ENCODE results near the gene CSPG4.
"Not testable (repeated sequence)": the region's sequence is repeated elsewhere in the genome, so short reads cannot be mapped to it uniquely, and the experiment has no call there.

CSPG4 gene

DNA sequence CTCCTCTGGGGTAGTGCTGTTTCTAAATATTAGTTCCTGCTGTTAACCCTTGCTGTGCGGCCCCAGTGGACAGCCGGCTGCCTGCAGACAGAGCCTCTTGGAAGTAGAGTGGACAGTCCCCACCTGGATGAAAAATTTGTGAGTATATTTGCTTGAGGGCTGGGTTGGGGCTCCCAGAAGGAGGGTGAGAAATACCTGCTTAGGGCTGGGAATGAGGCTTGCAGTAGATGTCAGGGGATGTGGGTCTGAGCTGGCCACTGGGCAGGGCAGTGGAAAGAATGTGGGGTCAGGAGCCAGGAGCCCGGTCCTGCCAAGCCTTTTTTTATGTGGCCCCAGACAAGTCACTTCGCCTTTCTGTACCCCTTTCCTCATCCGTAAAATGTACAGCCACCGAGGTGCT is 4.4 kb upstream of the CSPG4 start:
- DNase-seq; H3K9me3 ChIP-seq (ENCODE audit: control extremely low read depth in 1 of 5, control insufficient read depth in 4 of 5, insufficient read depth in 2 of 5, low read depth in 1 of 5, low read length in 4 of 5); POLR2A ChIA-PET; H3K4me3 ChIP-seq (ENCODE audit: control insufficient read depth in 1 of 7, extremely low read depth in 1 of 7, insufficient read depth in 4 of 7, low read depth in 2 of 7, low read length in 6 of 7); H3K27ac ChIP-seq (ENCODE audit: insufficient read depth in 1 of 2, low read depth in 1 of 2, low read length in 2 of 2, poor library complexity in 1 of 2, severe bottlenecking in 2 of 2); H3K36me3 ChIP-seq (ENCODE audit: control insufficient read depth in 4 of 4, insufficient read depth in 4 of 4, low read length in 3 of 4); CTCF ChIA-PET: not testable (repeated sequence)
- H3K27me3 ChIP-seq (replicated peaks in 2 of 5; ENCODE audit: control insufficient read depth in 4 of 5, insufficient read depth in 5 of 5, low read length in 4 of 5) = peaks cover 0 to 30% (median 13%) of the 10 kb centered on the region in 5 experiments
- H3K4me1 ChIP-seq (ENCODE audit: control extremely low read depth in 1 of 4, control insufficient read depth in 4 of 4, insufficient read depth in 4 of 4, low read length in 3 of 4) = peaks cover 0 to 13% (median 6%) of the 10 kb centered on the region in 4 experiments
- no CpG with 5 or more reads among the region's 6 CpGs for WGBS (ENCODE audit: insufficient coverage)

- H3K36me3 ChIP-seq (ENCODE audit: control insufficient read depth in 4 of 4, insufficient read depth in 4 of 4, low read length in 3 of 4); H3K9me3 ChIP-seq (ENCODE audit: control extremely low read depth in 1 of 5, control insufficient read depth in 4 of 5, insufficient read depth in 2 of 5, low read depth in 1 of 5, low read length in 4 of 5); POLR2A ChIA-PET; CTCF ChIA-PET; DNase-seq; H3K27ac ChIP-seq (ENCODE audit: insufficient read depth in 1 of 2, low read depth in 1 of 2, low read length in 2 of 2, poor library complexity in 1 of 2, severe bottlenecking in 2 of 2); H3K4me3 ChIP-seq (ENCODE audit: control insufficient read depth in 1 of 7, extremely low read depth in 1 of 7, insufficient read depth in 4 of 7, low read depth in 2 of 7, low read length in 6 of 7): not testable (repeated sequence)
- 100% methylated on average over 1 of the region's 10 CpGs for WGBS (ENCODE audit: insufficient coverage)
- peaks cover 0 to 12% (median 6%) of the 10 kb centered on the region in 4 experiments for H3K4me1 ChIP-seq (ENCODE audit: control extremely low read depth in 1 of 4, control insufficient read depth in 4 of 4, insufficient read depth in 4 of 4, low read length in 3 of 4)
- peaks cover 0 to 35% (median 15%) of the 10 kb centered on the region in 5 experiments for H3K27me3 ChIP-seq (replicated peaks in 2 of 5; ENCODE audit: control insufficient read depth in 4 of 5, insufficient read depth in 5 of 5, low read length in 4 of 5)
These were observed 3.8 kb upstream of the CSPG4 start for GRCh38 chr15:75716249-75716950.

- H3K27me3 ChIP-seq (replicated peaks in 2 of 5; ENCODE audit: control insufficient read depth in 4 of 5, insufficient read depth in 5 of 5, low read length in 4 of 5) = peaks cover 0 to 36% (median 13%) of the 10 kb centered on the region in 5 experiments
- H3K36me3 ChIP-seq (ENCODE audit: control insufficient read depth in 4 of 4, insufficient read depth in 4 of 4, low read length in 3 of 4); CTCF ChIA-PET; H3K9me3 ChIP-seq (ENCODE audit: control extremely low read depth in 1 of 5, control insufficient read depth in 4 of 5, insufficient read depth in 2 of 5, low read depth in 1 of 5, low read length in 4 of 5); POLR2A ChIA-PET; H3K4me3 ChIP-seq (ENCODE audit: control insufficient read depth in 1 of 7, extremely low read depth in 1 of 7, insufficient read depth in 4 of 7, low read depth in 2 of 7, low read length in 6 of 7); DNase-seq; H3K27ac ChIP-seq (ENCODE audit: insufficient read depth in 1 of 2, low read depth in 1 of 2, low read length in 2 of 2, poor library complexity in 1 of 2, severe bottlenecking in 2 of 2); H3K4me1 ChIP-seq (ENCODE audit: control extremely low read depth in 1 of 4, control insufficient read depth in 4 of 4, insufficient read depth in 4 of 4, low read length in 3 of 4): not testable (repeated sequence)
- WGBS (ENCODE audit: insufficient coverage) = 98% methylated on average over 6 of the region's 10 CpGs
These were observed 2.7 kb upstream of the CSPG4 start for GRCh38 chr15:75715312-75715832.

GRCh38 chr15:75714195-75714594 is 1.5 kb upstream of the CSPG4 start:
- ChIA-PET POLR2A (interaction anchor here (0.9 kb wide), 1 partner anchor 20 kb away, joined by 3 read pairs; no protein-coding TSS in a partner anchor), CTCF (interaction anchor here (1.0 kb wide), 4 partner anchors 10 to 88 kb away, joined by 3 to 5 read pairs (median 4); a partner anchor contains a TSS)
- WGBS (ENCODE audit: insufficient coverage) = no CpG with 5 or more reads among the region's 3 CpGs
- H3K36me3 ChIP-seq (ENCODE audit: control insufficient read depth in 4 of 4, insufficient read depth in 4 of 4, low read length in 3 of 4) = no peaks in the 10 kb centered on the region
- H3K9me3 ChIP-seq (ENCODE audit: control extremely low read depth in 1 of 5, control insufficient read depth in 4 of 5, insufficient read depth in 2 of 5, low read depth in 1 of 5, low read length in 4 of 5) = no peaks in the 10 kb centered on the region
- H3K27me3 ChIP-seq (replicated peaks in 2 of 5; ENCODE audit: control insufficient read depth in 4 of 5, insufficient read depth in 5 of 5, low read length in 4 of 5) = peaks cover 0 to 36% (median 13%) of the 10 kb centered on the region in 5 experiments
- H3K4me3 ChIP-seq (ENCODE audit: control insufficient read depth in 1 of 7, extremely low read depth in 1 of 7, insufficient read depth in 4 of 7, low read depth in 2 of 7, low read length in 6 of 7) = no peak overlapping the region
- peaks cover 0 to 9% (median 4%) of the 10 kb centered on the region in 4 experiments for H3K4me1 ChIP-seq (ENCODE audit: control extremely low read depth in 1 of 4, control insufficient read depth in 4 of 4, insufficient read depth in 4 of 4, low read length in 3 of 4)
- H3K27ac ChIP-seq (ENCODE audit: insufficient read depth in 1 of 2, low read depth in 1 of 2, low read length in 2 of 2, poor library complexity in 1 of 2, severe bottlenecking in 2 of 2) = no peak overlapping the region
- DNase-seq = no peak

GRCh38 chr15:75713338-75713895 is 769 bp upstream of the CSPG4 start:
- Histone ChIP-seq H3K4me1 (ENCODE audit: control extremely low read depth in 1 of 4, control insufficient read depth in 4 of 4, insufficient read depth in 4 of 4, low read length in 3 of 4) (peaks cover 0 to 10% (median 4%) of the 10 kb centered on the region in 4 experiments), H3K9me3 (ENCODE audit: control extremely low read depth in 1 of 5, control insufficient read depth in 4 of 5, insufficient read depth in 2 of 5, low read depth in 1 of 5, low read length in 4 of 5) (no peaks in the 10 kb centered on the region), H3K4me3 (ENCODE audit: control insufficient read depth in 1 of 7, extremely low read depth in 1 of 7, insufficient read depth in 4 of 7, low read depth in 2 of 7, low read length in 6 of 7) (no peak overlapping the region), H3K27me3 (replicated peaks in 2 of 5; ENCODE audit: control insufficient read depth in 4 of 5, insufficient read depth in 5 of 5, low read length in 4 of 5) (peaks cover 0 to 33% (median 13%) of the 10 kb centered on the region in 5 experiments), H3K36me3 (ENCODE audit: control insufficient read depth in 4 of 4, insufficient read depth in 4 of 4, low read length in 3 of 4) (no peaks in the 10 kb centered on the region), H3K27ac (ENCODE audit: insufficient read depth in 1 of 2, low read depth in 1 of 2, low read length in 2 of 2, poor library complexity in 1 of 2, severe bottlenecking in 2 of 2) (no peak overlapping the region)
- 64% methylated on average over 7 of the region's 9 CpGs for WGBS (ENCODE audit: insufficient coverage)
- no peak for DNase-seq
- POLR2A ChIA-PET = interaction anchor here (0.9 kb wide), 1 partner anchor 19 kb away, joined by 3 read pairs; no protein-coding TSS in a partner anchor
- CTCF ChIA-PET = interaction anchor here (1.0 kb wide), 3 partner anchors 10 to 88 kb away, joined by 3 to 5 read pairs (median 4); a partner anchor contains a TSS

GRCh38 chr15:75711495-75711894 is 1.2 kb downstream of the CSPG4 start:
- DNase-seq; H3K4me3 ChIP-seq (ENCODE audit: control insufficient read depth in 1 of 7, extremely low read depth in 1 of 7, insufficient read depth in 4 of 7, low read depth in 2 of 7, low read length in 6 of 7); H3K36me3 ChIP-seq (ENCODE audit: control insufficient read depth in 4 of 4, insufficient read depth in 4 of 4, low read length in 3 of 4); H3K9me3 ChIP-seq (ENCODE audit: control extremely low read depth in 1 of 5, control insufficient read depth in 4 of 5, insufficient read depth in 2 of 5, low read depth in 1 of 5, low read length in 4 of 5); POLR2A ChIA-PET; H3K27ac ChIP-seq (ENCODE audit: insufficient read depth in 1 of 2, low read depth in 1 of 2, low read length in 2 of 2, poor library complexity in 1 of 2, severe bottlenecking in 2 of 2); CTCF ChIA-PET: not testable (repeated sequence)
- Histone ChIP-seq H3K4me1 (ENCODE audit: control extremely low read depth in 1 of 4, control insufficient read depth in 4 of 4, insufficient read depth in 4 of 4, low read length in 3 of 4) (peaks cover 0 to 10% (median 4%) of the 10 kb centered on the region in 4 experiments), H3K27me3 (replicated peaks in 2 of 5; ENCODE audit: control insufficient read depth in 4 of 5, insufficient read depth in 5 of 5, low read length in 4 of 5) (peaks cover 0 to 31% (median 13%) of the 10 kb centered on the region in 5 experiments)
- 50% methylated on average over 3 of the region's 7 CpGs for WGBS (ENCODE audit: insufficient coverage)

DNA sequence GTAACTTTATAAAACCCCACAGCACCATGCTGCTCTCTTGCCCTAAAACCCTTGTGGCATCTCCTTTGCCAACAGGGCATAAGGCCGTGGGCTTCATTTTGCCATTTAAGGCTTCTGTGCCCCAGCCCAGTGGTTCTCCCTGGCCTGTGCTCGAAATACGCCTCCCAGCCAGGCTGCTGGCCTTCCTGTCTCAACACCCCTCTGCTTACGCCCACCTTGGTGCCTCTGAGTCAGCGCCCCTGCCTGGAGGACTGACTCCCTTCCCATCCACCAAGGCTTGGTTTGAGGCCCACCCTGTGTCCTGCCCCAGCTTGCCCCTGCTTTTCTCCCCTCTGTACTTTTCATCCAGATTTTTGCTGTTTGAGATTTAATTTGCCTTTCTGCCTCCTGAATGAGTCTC is 1.8 kb downstream of the CSPG4 start:
- DNase-seq; H3K27ac ChIP-seq (ENCODE audit: insufficient read depth in 1 of 2, low read depth in 1 of 2, low read length in 2 of 2, poor library complexity in 1 of 2, severe bottlenecking in 2 of 2); CTCF ChIA-PET; POLR2A ChIA-PET; H3K4me3 ChIP-seq (ENCODE audit: control insufficient read depth in 1 of 7, extremely low read depth in 1 of 7, insufficient read depth in 4 of 7, low read depth in 2 of 7, low read length in 6 of 7); H3K36me3 ChIP-seq (ENCODE audit: control insufficient read depth in 4 of 4, insufficient read depth in 4 of 4, low read length in 3 of 4); H3K9me3 ChIP-seq (ENCODE audit: control extremely low read depth in 1 of 5, control insufficient read depth in 4 of 5, insufficient read depth in 2 of 5, low read depth in 1 of 5, low read length in 4 of 5): not testable (repeated sequence)
- peaks cover 0 to 10% (median 4%) of the 10 kb centered on the region in 4 experiments for H3K4me1 ChIP-seq (ENCODE audit: control extremely low read depth in 1 of 4, control insufficient read depth in 4 of 4, insufficient read depth in 4 of 4, low read length in 3 of 4)
- peaks cover 0 to 31% (median 13%) of the 10 kb centered on the region in 5 experiments for H3K27me3 ChIP-seq (replicated peaks in 2 of 5; ENCODE audit: control insufficient read depth in 4 of 5, insufficient read depth in 5 of 5, low read length in 4 of 5)
- WGBS (ENCODE audit: insufficient coverage) = no CpG with 5 or more reads among the region's 5 CpGs

All from common myeloid progenitor, CD34-positive (primary cell).